GM23338 (cell line): ENCODE results near the gene NUMB. TPM values are rescaled to one million over a fixed set of nuclear protein-coding genes. Genes with fewer than 3 reads are reported as not detected.

Experiments used
- ATAC-seq: fragments of 200-7000 bp; cut with Tn5 transposase; 3 replicates; pipeline ENCODE4 v1.9.1; 2020
- DNase-seq: peaks from one replicate; pipeline ENCODE4 v3.0.0-alpha.2; 2015; ENCODE audit warnings: low spot score
- H2AFZ ChIP-seq: fragments of 200-600 bp; sonication (generic); 2 replicates; pipeline ENCODE4 v1.8.0; 2016; ENCODE audit warnings: antibody characterized with exemption, mild to moderate bottlenecking, moderate library complexity
- H3F3A ChIP-seq: fragments of 200-600 bp; sonication (generic); replicated peaks from 2 replicates; pipeline ENCODE4 v1.8.0; 2017; ENCODE audit warnings: antibody characterized with exemption, mixed run types, low read depth
- H3K27ac ChIP-seq: fragments of 200-600 bp; sonication (generic); 2 replicates; pipeline ENCODE4 v1.6.1; 2016; ENCODE audit warnings: low read depth
- H3K27me3 ChIP-seq: fragments of 200-600 bp; sonication (generic); 2 replicates; pipeline ENCODE4 v1.8.0; 2016; ENCODE audit warnings: mild to moderate bottlenecking, mixed run types, moderate library complexity; ENCODE audit not compliant: insufficient read depth
- H3K36me3 ChIP-seq: fragments of 200-600 bp; sonication (generic); 2 replicates; pipeline ENCODE4 v1.8.0; 2016; ENCODE audit warnings: mild to moderate bottlenecking; ENCODE audit not compliant: insufficient read depth
- H3K4me1 ChIP-seq: fragments of 200-600 bp; sonication (generic); 2 replicates; pipeline ENCODE4 v1.8.0; 2016; ENCODE audit warnings: mild to moderate bottlenecking, moderate library complexity; ENCODE audit not compliant: insufficient read depth
- H3K4me2 ChIP-seq: fragments of 200-600 bp; sonication (generic); 2 replicates; pipeline ENCODE4 v1.7.1; 2017; ENCODE audit warnings: mixed run types
- H3K4me3 ChIP-seq: fragments of 200-600 bp; sonication (generic); 2 replicates; pipeline ENCODE4 v1.6.1; 2016; ENCODE audit warnings: mixed run types
- H3K79me2 ChIP-seq: fragments of 200-600 bp; sonication (generic); replicated peaks from 2 replicates; pipeline ENCODE4 v1.8.0; 2017; ENCODE audit warnings: mild to moderate bottlenecking; ENCODE audit not compliant: insufficient read depth
- H3K9me2 ChIP-seq: fragments of 200-600 bp; sonication (generic); 2 replicates; pipeline ENCODE4 v1.8.0; 2017; ENCODE audit not compliant: insufficient read depth
- H4K20me1 ChIP-seq: fragments of 200-600 bp; sonication (generic); replicated peaks from 2 replicates; pipeline ENCODE4 v1.8.0; 2017; ENCODE audit warnings: mild to moderate bottlenecking; ENCODE audit not compliant: insufficient read depth
- H3K27ac Mint-ChIP-seq: 2 replicates; pipeline ENCODE4 v1.8.0; 2020; ENCODE audit warnings: inconsistent platforms, mild to moderate bottlenecking, moderate library complexity, mixed read lengths
- H3K27me3 Mint-ChIP-seq: 3 replicates; pipeline ENCODE4 v1.8.0; 2022; ENCODE audit warnings: low read depth, mild to moderate bottlenecking, moderate library complexity, mixed read lengths, inconsistent platforms; ENCODE audit not compliant: insufficient read depth, poor library complexity
- H3K36me3 Mint-ChIP-seq: 3 replicates; pipeline ENCODE4 v1.8.0; 2021; ENCODE audit warnings: low read depth, mild to moderate bottlenecking, inconsistent platforms, moderate library complexity, mixed read lengths
- H3K4me1 Mint-ChIP-seq: 3 replicates; pipeline ENCODE4 v1.8.0; 2020; ENCODE audit warnings: mild to moderate bottlenecking, inconsistent platforms, mixed read lengths
- H3K4me3 Mint-ChIP-seq: 3 replicates; pipeline ENCODE4 v1.8.0; 2021; ENCODE audit warnings: moderate library complexity, mild to moderate bottlenecking, inconsistent platforms, mixed read lengths
- H3K9me3 Mint-ChIP-seq: 3 replicates; pipeline ENCODE4 v1.8.0; 2020; ENCODE audit warnings: moderate library complexity, mild to moderate bottlenecking, inconsistent platforms, mixed read lengths
- CREB1 ChIP-seq: fragments of 250-450 bp; sonication (Bioruptor Pico); IDR thresholded peaks from 2 replicates; pipeline ENCODE4 v1.5.0; 2020; ENCODE audit warnings: low read depth, mild to moderate bottlenecking, moderate library complexity
- EZH2 ChIP-seq: fragments of 200-600 bp; sonication (generic); IDR thresholded peaks from one replicate; pipeline ENCODE4 v1.8.0; 2017; ENCODE audit warnings: antibody characterized with exemption, mild to moderate bottlenecking, low read depth; ENCODE audit not compliant: unreplicated experiment
- EZH2phosphoT487 ChIP-seq: fragments of 200-600 bp; sonication (generic); IDR thresholded peaks from one replicate; pipeline ENCODE4 v1.8.1; 2018; ENCODE audit warnings: antibody characterized with exemption; ENCODE audit not compliant: unreplicated experiment
- JUNB ChIP-seq: IDR thresholded peaks from one replicate; pipeline ENCODE4 v1.6.1; 2016; ENCODE audit warnings: antibody characterized with exemption; ENCODE audit not compliant: unreplicated experiment
- NANOG ChIP-seq: IDR thresholded peaks from 2 replicates; pipeline ENCODE4 v1.6.1; 2016; ENCODE audit warnings: antibody characterized with exemption, borderline replicate concordance
- POLR2AphosphoS5 ChIP-seq: IDR thresholded peaks from 2 replicates; pipeline ENCODE4 v1.6.1; 2016; ENCODE audit warnings: antibody characterized with exemption, low read depth
- REST ChIP-seq: IDR thresholded peaks from one replicate; pipeline ENCODE4 v1.6.1; 2018; ENCODE audit warnings: antibody characterized with exemption; ENCODE audit not compliant: unreplicated experiment
- STAT1 ChIP-seq: IDR thresholded peaks from one replicate; pipeline ENCODE4 v1.6.1; 2016; ENCODE audit warnings: antibody characterized with exemption; ENCODE audit not compliant: unreplicated experiment
- ZNF114 ChIP-seq: fragments of 250-450 bp; sonication (Bioruptor Pico); IDR thresholded peaks from 2 replicates; pipeline ENCODE4 v1.5.0; 2020; ENCODE audit warnings: mild to moderate bottlenecking, moderate library complexity
- ZNF331 ChIP-seq: fragments of 250-450 bp; sonication (Bioruptor Pico); IDR thresholded peaks from 2 replicates; pipeline ENCODE4 v1.5.0; 2020; ENCODE audit warnings: low read depth, mild to moderate bottlenecking, moderate library complexity
- ZNF462 ChIP-seq: fragments of 250-450 bp; sonication (Bioruptor Pico); IDR thresholded peaks from 2 replicates; pipeline ENCODE4 v1.5.0; 2020; ENCODE audit warnings: mild to moderate bottlenecking, moderate library complexity
- polyA plus RNA-seq: library from polyadenylated mRNA; unstranded; fragments of >200 nt; fragmentation: Nextera tagmentation; extraction: Ambion mirVana; gene quantifications from 2 replicates; pipeline ENCODE4 v1.2.1, GENCODE V29; 2016
- total RNA-seq: library from RNA; depleted of rRNA; stranded (reverse); fragments of >200 nt; shearing (Covaris generic); gene quantifications from 2 replicates; pipeline ENCODE4 v1.2.3, GENCODE V29; 2014

Gene NUMB
- total and polyA plus RNA-seq, 2 experiments from 2014 or later, result 32.1 to 36.7 TPM

- Histone ChIP-seq H3K27ac (no peak overlapping the region), H2AFZ (no peak overlapping the region), H3K4me2 (no peak overlapping the region), H3K27me3 (no peaks in the 10 kb centered on the region), H3K4me1 (no peaks in the 10 kb centered on the region), H3K36me3 (no peaks in the 10 kb centered on the region), H3K9me2 (no peaks in the 10 kb centered on the region), H3K79me2 (no peaks in the 10 kb centered on the region), H4K20me1 (no peaks in the 10 kb centered on the region), H3K4me3 (no peak overlapping the region), H3F3A (no peaks in the 10 kb centered on the region)
- H3K4me1 Mint-ChIP-seq, result no peaks in the 10 kb centered on the region
- DNase-seq, result no peak
- ATAC-seq, result no peak
- no peak overlapping the region for H3K27ac Mint-ChIP-seq
- no peaks in the 10 kb centered on the region; the same call in 2 of the 3 replicates for H3K36me3 Mint-ChIP-seq
- no peaks in the 10 kb centered on the region for H3K9me3 Mint-ChIP-seq
- H3K4me3 Mint-ChIP-seq, result no peak overlapping the region
- TF ChIP-seq POLR2AphosphoS5 (no peak), JUNB (no peak), NANOG (no peak), ZNF114 (CRISPR knock-in tag) (no peak), STAT1 (no peak), ZNF462 (CRISPR knock-in tag) (no peak), CREB1 (CRISPR knock-in tag) (no peak), REST (no peak), EZH2phosphoT487 (no peak), ZNF331 (CRISPR knock-in tag) (no peak), EZH2 (no peak)
- peaks cover 10% of the 10 kb centered on the region for H3K27me3 Mint-ChIP-seq
These were observed 200.3 kb downstream of the NUMB start for GRCh38 chr14:73258076-73258475.
